Sigmoid colon (tissue), 4 donors: ENCODE data around the gene TNFRSF11A.

Experiments used
- CTCF ChIP-seq, 4 experiments: fragments of 450-650 bp in 3 of 4; fragments of 200-600 bp in 1 of 4; IDR thresholded peaks; one replicate each; pipeline ENCODE4 v1.5.1; 2016 to 2019; ENCODE audit warnings: antibody characterized with exemption in 4 of 4, mild to moderate bottlenecking in 3 of 4, moderate library complexity in 2 of 4
- POLR2A ChIP-seq, 2 donors: fragments of 450-650 bp; IDR thresholded peaks; one replicate each; pipeline ENCODE4 v1.6.1; 2016; ENCODE audit warnings: antibody characterized with exemption in 2 of 2, mild to moderate bottlenecking in 2 of 2, moderate library complexity in 2 of 2
- POLR2AphosphoS5 ChIP-seq, 4 donors: sonication (generic); formaldehyde crosslinking; IDR thresholded peaks; one replicate each; pipeline ENCODE4 v1.6.1; 2017; ENCODE audit warnings: antibody characterized with exemption in 4 of 4

GRCh38 chr18:62343316-62343715 lies 18.2 kb downstream of the TNFRSF11A start:
- TF ChIP-seq CTCF (IDR thresholded peaks at IDR 0.05), result no peak
- no peak for TF ChIP-seq POLR2A (IDR thresholded peaks at IDR 0.05)
- TF ChIP-seq POLR2AphosphoS5 (IDR thresholded peaks at IDR 0.05), result no peak
